Right lobe of liver (tissue), 4 donors: ENCODE data around the gene NOTCH4.

Experiments
- POLR2A ChIP-seq: fragments of 450-650 bp; IDR thresholded peaks from one replicate; pipeline ENCODE4 v1.6.1; 2017; ENCODE audit warnings: antibody characterized with exemption, mild to moderate bottlenecking
- TF ChIP-seq, protein P1 (sequence below), 4 donors: fragments of 200-600 bp in 3 of 4; fragments of 450-650 bp in 1 of 4; IDR thresholded peaks; one replicate each; pipeline versions ENCODE4 v1.5.1 to v1.8.0; 2016 to 2022; ENCODE audit warnings: antibody characterized with exemption in 4 of 4, mild to moderate bottlenecking in 2 of 4
- donor health status: DM: no; HTN: no; CAD: no.
- donor health status: DM: no; HTN: no; CAD: no.
- donor health status: DM: no; HTN: yes; CAD: no.

DNA sequence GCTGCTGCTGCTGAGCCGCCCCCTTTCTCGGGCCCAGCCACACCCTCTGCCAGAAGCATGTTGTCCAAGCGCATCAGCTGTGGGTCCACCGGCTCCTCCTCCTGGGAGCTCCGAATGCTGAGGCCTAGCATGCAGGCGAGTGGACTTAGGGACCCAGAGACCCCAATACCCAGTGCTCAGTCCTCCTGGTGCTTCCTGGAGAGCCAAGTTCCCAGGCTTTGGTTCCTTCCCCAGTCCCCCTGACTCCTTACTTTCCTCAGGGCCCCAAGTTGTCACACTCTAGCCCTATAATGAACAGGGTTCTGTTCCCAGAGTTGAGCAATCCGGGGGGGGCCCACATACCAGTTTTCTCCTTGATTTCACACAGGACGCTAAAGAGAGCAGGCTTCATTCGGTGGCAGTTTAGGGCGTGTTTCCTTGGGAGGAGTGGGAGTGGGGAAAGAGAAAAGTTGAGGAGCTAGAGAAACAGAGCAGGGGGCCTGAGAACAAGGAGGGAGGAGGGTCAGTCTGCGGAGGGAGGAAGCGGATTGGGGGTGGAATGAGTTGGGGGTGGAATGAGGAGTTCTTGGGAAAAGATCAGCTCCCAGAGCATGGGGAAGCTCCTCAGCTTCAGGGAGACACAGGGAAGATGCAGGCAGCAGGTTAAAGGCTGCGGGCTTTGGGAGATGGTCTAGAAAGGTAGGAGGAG, 35.3 kb downstream of the NOTCH4 start:
- TF ChIP-seq, protein P1, sequence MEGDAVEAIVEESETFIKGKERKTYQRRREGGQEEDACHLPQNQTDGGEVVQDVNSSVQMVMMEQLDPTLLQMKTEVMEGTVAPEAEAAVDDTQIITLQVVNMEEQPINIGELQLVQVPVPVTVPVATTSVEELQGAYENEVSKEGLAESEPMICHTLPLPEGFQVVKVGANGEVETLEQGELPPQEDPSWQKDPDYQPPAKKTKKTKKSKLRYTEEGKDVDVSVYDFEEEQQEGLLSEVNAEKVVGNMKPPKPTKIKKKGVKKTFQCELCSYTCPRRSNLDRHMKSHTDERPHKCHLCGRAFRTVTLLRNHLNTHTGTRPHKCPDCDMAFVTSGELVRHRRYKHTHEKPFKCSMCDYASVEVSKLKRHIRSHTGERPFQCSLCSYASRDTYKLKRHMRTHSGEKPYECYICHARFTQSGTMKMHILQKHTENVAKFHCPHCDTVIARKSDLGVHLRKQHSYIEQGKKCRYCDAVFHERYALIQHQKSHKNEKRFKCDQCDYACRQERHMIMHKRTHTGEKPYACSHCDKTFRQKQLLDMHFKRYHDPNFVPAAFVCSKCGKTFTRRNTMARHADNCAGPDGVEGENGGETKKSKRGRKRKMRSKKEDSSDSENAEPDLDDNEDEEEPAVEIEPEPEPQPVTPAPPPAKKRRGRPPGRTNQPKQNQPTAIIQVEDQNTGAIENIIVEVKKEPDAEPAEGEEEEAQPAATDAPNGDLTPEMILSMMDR (IDR thresholded peaks at IDR 0.05): no peak
- TF ChIP-seq POLR2A: no peak
